Panc1 (cell line): Measurements from ENCODE around the gene EXOC7. TPM values are rescaled to one million over a fixed set of nuclear protein-coding genes. Genes with fewer than 3 reads are reported as not detected.

ENCODE experiments used
- ATAC-seq: fragments of 200-7000 bp; cut with Tn5 transposase; 2 replicates; pipeline ENCODE4 v1.9.1; 2020; ENCODE audit warnings: mild to moderate bottlenecking, moderate library complexity
- BruUV-seq: library from RNA; stranded (reverse); fragments of 400-500 nt; replicated peaks from 2 replicates; lab custom pipeline; 2021; lab: Mats Ljungman, UMichigan
- CTCF ChIA-PET: fragments of 300-600 bp; sonication (Branson Sonifier 250); formaldehyde crosslinking; loops from one replicate; lab custom pipeline; 2022; ENCODE audit warnings: antibody characterized with exemption; lab: Charles Lee
- POLR2A ChIA-PET: fragments of 300-600 bp; sonication (Branson Sonifier 250); formaldehyde crosslinking; loops from one replicate; lab custom pipeline; 2022; ENCODE audit warnings: antibody characterized with exemption; lab: Charles Lee
- DNase-seq: peaks from one replicate; pipeline ENCODE4 v3.0.0-alpha.2; 2010; ENCODE audit warnings: low read depth, low spot score
- H3K27ac ChIP-seq: 2 replicates; pipeline ENCODE4 v1.5.1; 2011; ENCODE audit warnings: mild to moderate bottlenecking, low read length, inconsistent platforms
- H3K27me3 ChIP-seq: fragments of 200-500 bp; sonication (Bioruptor generic); 2 replicates; pipeline ENCODE4 v1.6.0; 2014; ENCODE audit warnings: low read length, inconsistent platforms; ENCODE audit not compliant: control insufficient read depth, insufficient read depth
- H3K36me3 ChIP-seq: fragments of 200-500 bp; sonication (Bioruptor generic); 2 replicates; pipeline ENCODE4 v1.5.1; 2014; ENCODE audit warnings: inconsistent platforms, mild to moderate bottlenecking, low read length, moderate library complexity; ENCODE audit not compliant: control insufficient read depth, insufficient read depth
- H3K4me1 ChIP-seq: 2 replicates; pipeline ENCODE4 v1.5.1; 2011; ENCODE audit warnings: inconsistent platforms, mild to moderate bottlenecking, low read length, moderate library complexity; ENCODE audit not compliant: control insufficient read depth, insufficient read depth
- H3K4me3 ChIP-seq, 2 experiments: 2 replicates each; pipeline ENCODE4 v1.5.1; 2011 to 2012; ENCODE audit warnings: low read depth in 2 of 2, low read length in 2 of 2, mild to moderate bottlenecking in 2 of 2, inconsistent platforms in 1 of 2, moderate library complexity in 1 of 2
- H3K9me3 ChIP-seq: fragments of 200-500 bp; sonication (Bioruptor generic); 2 replicates; pipeline ENCODE4 v1.5.1; 2014; ENCODE audit warnings: low read depth, mild to moderate bottlenecking, inconsistent platforms, low read length, moderate library complexity; ENCODE audit not compliant: control insufficient read depth, insufficient read depth
- POLR2AphosphoS5 ChIP-seq: IDR thresholded peaks from 2 replicates; pipeline ENCODE4 v1.6.1; 2012; ENCODE audit warnings: mild to moderate bottlenecking, low read depth, low read length, moderate library complexity
- SIN3A ChIP-seq: IDR thresholded peaks from 2 replicates; pipeline ENCODE4 v1.6.1; 2012; ENCODE audit warnings: low read depth, mild to moderate bottlenecking, low read length, moderate library complexity, borderline replicate concordance; ENCODE audit not compliant: insufficient read depth
- TCF7L2 ChIP-seq: IDR thresholded peaks from 2 replicates; pipeline ENCODE4 v1.6.1; 2011; ENCODE audit warnings: mild to moderate bottlenecking, low read depth, low read length, inconsistent platforms
- in situ Hi-C: cut with HindIII; loops from 2 replicates; pipeline ENCODE4 v1.10.0; 2016; ENCODE audit warnings: low sequenced_read_pairs, low pct_unique_long_range_greater_than_20kb
- intact Hi-C: fragments of 100-400 bp; cut with micrococcal nuclease; formaldehyde crosslinking; loops from one replicate; pipeline ENCODE4 v1.10.0; 2022; ENCODE audit not compliant: unreplicated experiment
- total RNA-seq: library from RNA; stranded (reverse); gene quantifications from one replicate; pipeline ENCODE4 v1.2.1, GENCODE V29; 2021; ENCODE audit not compliant: unreplicated experiment
- TF ChIP-seq, protein P1 (sequence below), 2 experiments: IDR thresholded peaks; 2 replicates each; pipeline ENCODE4 v1.6.1; 2011 to 2012; ENCODE audit warnings: low read depth in 2 of 2, control low read depth in 1 of 2, low read length in 1 of 2, mild to moderate bottlenecking in 1 of 2, moderate library complexity in 1 of 2; ENCODE audit not compliant: insufficient read depth in 1 of 2
- TF ChIP-seq, protein P2 (sequence below): fragments of 450-650 bp; IDR thresholded peaks from 2 replicates; pipeline ENCODE4 v1.5.1; 2017; ENCODE audit warnings: mild to moderate bottlenecking

The EXOC7 gene
- total RNA-seq, 1 experiment from 2014 or later = 190 TPM

DNA sequence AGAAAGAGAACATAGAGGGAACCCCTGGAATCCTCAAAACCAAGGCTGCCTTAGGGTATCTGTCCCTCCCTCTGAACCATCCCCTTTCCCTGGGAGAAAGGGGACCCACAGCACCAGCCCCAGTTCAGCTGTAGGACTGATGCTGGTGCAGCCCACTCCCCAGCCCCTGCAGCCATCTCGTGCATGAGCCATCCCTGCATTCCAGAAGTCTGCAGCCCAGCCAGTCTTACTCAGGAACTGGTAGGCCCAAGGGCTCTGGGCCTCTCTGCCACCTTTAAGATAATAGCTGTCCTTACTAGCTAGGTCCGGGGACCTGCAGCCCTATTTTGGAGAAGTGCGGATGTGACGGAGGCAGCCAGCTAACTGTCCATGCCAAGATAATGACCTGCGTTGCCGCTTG, 70.4 kb downstream of the EXOC7 start:
- no peak for TF ChIP-seq POLR2AphosphoS5
- no peak for TF ChIP-seq SIN3A
- TF ChIP-seq TCF7L2 = no peak
- TF ChIP-seq, protein P1, sequence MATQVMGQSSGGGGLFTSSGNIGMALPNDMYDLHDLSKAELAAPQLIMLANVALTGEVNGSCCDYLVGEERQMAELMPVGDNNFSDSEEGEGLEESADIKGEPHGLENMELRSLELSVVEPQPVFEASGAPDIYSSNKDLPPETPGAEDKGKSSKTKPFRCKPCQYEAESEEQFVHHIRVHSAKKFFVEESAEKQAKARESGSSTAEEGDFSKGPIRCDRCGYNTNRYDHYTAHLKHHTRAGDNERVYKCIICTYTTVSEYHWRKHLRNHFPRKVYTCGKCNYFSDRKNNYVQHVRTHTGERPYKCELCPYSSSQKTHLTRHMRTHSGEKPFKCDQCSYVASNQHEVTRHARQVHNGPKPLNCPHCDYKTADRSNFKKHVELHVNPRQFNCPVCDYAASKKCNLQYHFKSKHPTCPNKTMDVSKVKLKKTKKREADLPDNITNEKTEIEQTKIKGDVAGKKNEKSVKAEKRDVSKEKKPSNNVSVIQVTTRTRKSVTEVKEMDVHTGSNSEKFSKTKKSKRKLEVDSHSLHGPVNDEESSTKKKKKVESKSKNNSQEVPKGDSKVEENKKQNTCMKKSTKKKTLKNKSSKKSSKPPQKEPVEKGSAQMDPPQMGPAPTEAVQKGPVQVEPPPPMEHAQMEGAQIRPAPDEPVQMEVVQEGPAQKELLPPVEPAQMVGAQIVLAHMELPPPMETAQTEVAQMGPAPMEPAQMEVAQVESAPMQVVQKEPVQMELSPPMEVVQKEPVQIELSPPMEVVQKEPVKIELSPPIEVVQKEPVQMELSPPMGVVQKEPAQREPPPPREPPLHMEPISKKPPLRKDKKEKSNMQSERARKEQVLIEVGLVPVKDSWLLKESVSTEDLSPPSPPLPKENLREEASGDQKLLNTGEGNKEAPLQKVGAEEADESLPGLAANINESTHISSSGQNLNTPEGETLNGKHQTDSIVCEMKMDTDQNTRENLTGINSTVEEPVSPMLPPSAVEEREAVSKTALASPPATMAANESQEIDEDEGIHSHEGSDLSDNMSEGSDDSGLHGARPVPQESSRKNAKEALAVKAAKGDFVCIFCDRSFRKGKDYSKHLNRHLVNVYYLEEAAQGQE (IDR thresholded peaks at IDR 0.05; ENCODE audit: insufficient read depth in 1 of 2, low read depth in 2 of 2, low read length in 1 of 2) = no peak
- TF ChIP-seq, protein P2, sequence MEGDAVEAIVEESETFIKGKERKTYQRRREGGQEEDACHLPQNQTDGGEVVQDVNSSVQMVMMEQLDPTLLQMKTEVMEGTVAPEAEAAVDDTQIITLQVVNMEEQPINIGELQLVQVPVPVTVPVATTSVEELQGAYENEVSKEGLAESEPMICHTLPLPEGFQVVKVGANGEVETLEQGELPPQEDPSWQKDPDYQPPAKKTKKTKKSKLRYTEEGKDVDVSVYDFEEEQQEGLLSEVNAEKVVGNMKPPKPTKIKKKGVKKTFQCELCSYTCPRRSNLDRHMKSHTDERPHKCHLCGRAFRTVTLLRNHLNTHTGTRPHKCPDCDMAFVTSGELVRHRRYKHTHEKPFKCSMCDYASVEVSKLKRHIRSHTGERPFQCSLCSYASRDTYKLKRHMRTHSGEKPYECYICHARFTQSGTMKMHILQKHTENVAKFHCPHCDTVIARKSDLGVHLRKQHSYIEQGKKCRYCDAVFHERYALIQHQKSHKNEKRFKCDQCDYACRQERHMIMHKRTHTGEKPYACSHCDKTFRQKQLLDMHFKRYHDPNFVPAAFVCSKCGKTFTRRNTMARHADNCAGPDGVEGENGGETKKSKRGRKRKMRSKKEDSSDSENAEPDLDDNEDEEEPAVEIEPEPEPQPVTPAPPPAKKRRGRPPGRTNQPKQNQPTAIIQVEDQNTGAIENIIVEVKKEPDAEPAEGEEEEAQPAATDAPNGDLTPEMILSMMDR = no peak
- Histone ChIP-seq H3K4me3 (no peak overlapping the region), H3K4me1 (peaks cover 19% of the 10 kb centered on the region), H3K27ac (no peak overlapping the region), H3K27me3 (no peaks in the 10 kb centered on the region), H3K9me3 (no peaks in the 10 kb centered on the region), H3K36me3 (no peaks in the 10 kb centered on the region)
- in situ Hi-C loops = no loop called here
- ATAC-seq = no peak
- POLR2A ChIA-PET = no interaction called here
- intact Hi-C loops = no loop called here
- no TSS peak for BruUV-seq
- DNase-seq = no peak
- CTCF ChIA-PET = interaction anchor here (0.6 to 1.2 kb wide), 2 partner anchors 35 to 145 kb away, joined by 3 to 4 read pairs; no protein-coding TSS in a partner anchor

DNA sequence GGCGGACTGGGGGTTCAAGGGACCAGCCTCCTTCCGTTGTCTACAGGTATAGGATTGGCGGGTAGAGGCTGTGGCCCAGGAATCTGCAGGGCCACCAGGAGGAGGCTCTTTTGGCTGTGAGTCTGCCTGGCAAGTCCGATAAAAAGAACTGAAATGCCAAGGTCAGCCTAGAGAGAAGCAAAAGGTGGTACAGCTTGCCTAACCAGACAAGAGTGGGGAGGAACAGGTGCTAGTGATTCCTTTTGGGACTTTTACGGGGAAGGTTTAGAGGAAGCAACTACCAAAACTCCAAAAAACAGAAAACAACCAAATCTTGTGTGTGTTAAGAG, 70.8 kb downstream of the EXOC7 start:
- ATAC-seq (no peak), DNase-seq (no peak)
- Histone ChIP-seq H3K4me1 (peaks cover 22% of the 10 kb centered on the region), H3K9me3 (no peaks in the 10 kb centered on the region), H3K27me3 (no peaks in the 10 kb centered on the region), H3K27ac (no peak overlapping the region), H3K4me3 (no peak overlapping the region), H3K36me3 (no peaks in the 10 kb centered on the region)
- in situ Hi-C loops (no loop called here), intact Hi-C loops (no loop called here)
- TF ChIP-seq SIN3A (no peak), TCF7L2 (no peak), POLR2AphosphoS5 (no peak)
- TF ChIP-seq, protein P2 = no peak
- TF ChIP-seq, protein P1 (IDR thresholded peaks at IDR 0.05; ENCODE audit: insufficient read depth in 1 of 2, low read depth in 2 of 2, low read length in 1 of 2) = no peak
- CTCF ChIA-PET = no interaction called here
- POLR2A ChIA-PET = interaction anchor here (0.6 kb wide), 1 partner anchor 21 kb away, joined by 3 read pairs; no protein-coding TSS in a partner anchor
- no TSS peak for BruUV-seq
